ENCODE results near the gene CHCHD2.
"Not testable (repeated sequence)": the region's sequence is repeated elsewhere in the genome, so short reads cannot be mapped to it uniquely, and the experiment has no call there.

Gene CHCHD2

GRCh38 chr7:56099653-56100052, 6.6 kb downstream of the CHCHD2 start:
- Histone ChIP-seq H3K4me3 (no peak overlapping the region), H3K36me3 (peaks cover 49 to 78% (median 54%) of the 10 kb centered on the region in 3 donors), H3K27me3 (no peaks in the 10 kb centered on the region), H3K27ac (no peak overlapping the region), H3K9me3 (no peaks in the 10 kb centered on the region), H3K4me1 (peaks cover 0 to 18% (median 13%) of the 10 kb centered on the region in 4 donors)
- TF ChIP-seq, protein P1, sequence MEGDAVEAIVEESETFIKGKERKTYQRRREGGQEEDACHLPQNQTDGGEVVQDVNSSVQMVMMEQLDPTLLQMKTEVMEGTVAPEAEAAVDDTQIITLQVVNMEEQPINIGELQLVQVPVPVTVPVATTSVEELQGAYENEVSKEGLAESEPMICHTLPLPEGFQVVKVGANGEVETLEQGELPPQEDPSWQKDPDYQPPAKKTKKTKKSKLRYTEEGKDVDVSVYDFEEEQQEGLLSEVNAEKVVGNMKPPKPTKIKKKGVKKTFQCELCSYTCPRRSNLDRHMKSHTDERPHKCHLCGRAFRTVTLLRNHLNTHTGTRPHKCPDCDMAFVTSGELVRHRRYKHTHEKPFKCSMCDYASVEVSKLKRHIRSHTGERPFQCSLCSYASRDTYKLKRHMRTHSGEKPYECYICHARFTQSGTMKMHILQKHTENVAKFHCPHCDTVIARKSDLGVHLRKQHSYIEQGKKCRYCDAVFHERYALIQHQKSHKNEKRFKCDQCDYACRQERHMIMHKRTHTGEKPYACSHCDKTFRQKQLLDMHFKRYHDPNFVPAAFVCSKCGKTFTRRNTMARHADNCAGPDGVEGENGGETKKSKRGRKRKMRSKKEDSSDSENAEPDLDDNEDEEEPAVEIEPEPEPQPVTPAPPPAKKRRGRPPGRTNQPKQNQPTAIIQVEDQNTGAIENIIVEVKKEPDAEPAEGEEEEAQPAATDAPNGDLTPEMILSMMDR (IDR thresholded peaks at IDR 0.05) = no peak
- intact Hi-C loops (cut with DNase I; ENCODE audit: low total_unique reads) = no loop called here
- DNase-seq = no peak

DNA sequence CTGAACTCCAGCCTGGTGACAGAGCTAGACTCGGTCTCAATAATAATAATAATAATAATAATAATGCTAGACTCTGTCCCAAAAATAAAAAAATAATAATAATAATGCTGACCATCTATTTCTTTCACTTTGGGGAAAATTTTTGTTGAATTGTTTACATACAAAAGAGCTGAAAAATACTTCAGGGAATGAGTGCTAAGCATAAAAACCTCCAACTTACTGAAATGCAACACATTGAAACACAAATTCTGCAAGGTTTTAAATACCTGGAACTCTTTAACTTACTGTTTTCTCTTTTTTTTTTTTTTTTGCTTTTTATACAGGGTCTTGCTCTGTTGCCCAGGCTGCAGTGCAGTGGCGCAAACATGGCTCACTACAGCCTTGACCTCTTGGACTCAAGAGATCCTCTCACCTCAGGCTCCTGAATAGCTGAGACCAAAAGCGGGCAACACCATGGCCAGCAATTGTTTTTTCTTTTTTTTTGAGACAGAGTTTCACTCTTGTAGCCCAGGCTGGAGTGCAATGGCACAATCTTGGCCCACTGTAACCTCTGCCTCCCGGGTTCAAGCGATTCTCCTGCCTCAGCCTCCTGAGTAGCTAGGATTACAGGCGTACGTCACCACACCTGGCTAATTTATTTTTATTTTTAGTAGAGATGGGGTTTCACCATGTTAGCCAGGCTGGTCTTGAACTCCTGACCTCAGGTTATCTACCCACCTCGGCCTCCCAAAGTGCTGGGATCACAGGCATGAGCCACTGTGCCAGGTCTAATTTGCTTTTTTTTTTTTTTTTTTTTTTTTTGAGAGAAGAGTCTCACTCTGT, 7.9 kb downstream of the CHCHD2 start:
- H3K27ac ChIP-seq; DNase-seq; intact Hi-C loops (cut with DNase I; ENCODE audit: low total_unique reads); H3K27me3 ChIP-seq; H3K9me3 ChIP-seq; H3K4me3 ChIP-seq: not testable (repeated sequence)
- peaks cover 0 to 11% (median 10%) of the 10 kb centered on the region in 4 donors for H3K4me1 ChIP-seq
- H3K36me3 ChIP-seq = peaks cover 40 to 66% (median 44%) of the 10 kb centered on the region in 3 donors

- intact Hi-C loops (cut with DNase I; ENCODE audit: low total_unique reads) = no loop called here
- Histone ChIP-seq H3K4me1 (peaks cover 0 to 17% (median 14%) of the 10 kb centered on the region in 4 donors), H3K36me3 (peaks cover 33 to 59% (median 37%) of the 10 kb centered on the region in 3 donors), H3K4me3 (no peak overlapping the region), H3K27ac (no peak overlapping the region), H3K9me3 (no peaks in the 10 kb centered on the region), H3K27me3 (no peaks in the 10 kb centered on the region)
- TF ChIP-seq, protein P1 (IDR thresholded peaks at IDR 0.05) = no peak
- peak in 1 of 2 donors; percentile 57 for DNase-seq
These were observed 8.6 kb downstream of the CHCHD2 start for GRCh38 chr7:56097700-56098099.

DNA sequence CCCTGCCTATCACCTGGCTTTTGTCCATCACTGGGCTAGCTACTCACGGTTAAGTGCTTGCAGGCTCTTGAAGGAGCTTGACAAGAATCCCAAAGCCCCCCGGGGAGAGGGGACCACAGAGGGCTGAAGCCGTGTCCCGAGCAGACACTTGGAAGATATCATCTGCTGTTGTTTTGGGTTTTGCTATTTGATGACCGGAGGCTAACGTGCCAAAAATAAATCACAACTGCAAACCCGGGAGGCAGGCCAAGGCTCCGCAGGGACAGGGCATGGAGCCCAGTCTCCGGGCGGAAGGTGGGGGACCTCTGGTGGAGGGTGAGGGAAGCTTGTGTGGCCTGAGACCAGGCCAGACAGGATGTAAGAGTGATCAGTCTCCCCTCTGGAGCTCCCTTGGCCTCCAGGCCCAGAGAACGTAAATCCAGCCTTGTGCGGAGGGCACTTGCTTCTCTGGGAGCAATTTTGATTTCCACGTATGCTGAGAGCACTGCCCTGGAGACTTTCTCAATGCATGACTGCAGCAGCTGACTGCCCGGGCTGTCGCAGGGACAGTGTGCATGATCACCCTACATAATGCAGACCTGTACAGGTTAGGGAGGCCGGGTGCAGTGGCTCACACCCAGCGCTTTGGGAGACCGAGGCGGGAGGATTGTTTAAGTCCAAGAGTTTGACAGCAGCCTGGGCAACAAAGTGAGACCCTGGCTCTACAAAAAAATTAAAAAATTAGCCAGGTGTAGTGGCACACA, 13.3 kb downstream of the CHCHD2 start, which contains the start of gene PHKG1:
Gene PHKG1, minus strand, starts transcription at position 164 of the 743 bp plus-strand sequence. CDS start 4,011 bp downstream, outside the sequence.
- peaks cover 0 to 39% (median 31%) of the 10 kb centered on the region in 4 donors for H3K4me1 ChIP-seq
- intact Hi-C loops (cut with DNase I; ENCODE audit: low total_unique reads) = no loop called here
- peak; percentile 71 to 93 for DNase-seq
- H3K36me3 ChIP-seq = peaks cover 0 to 28% (median 7%) of the 10 kb centered on the region in 3 donors
- TF ChIP-seq, protein P1 (IDR thresholded peaks at IDR 0.05) = peak; percentile 22 to 70
- peak within 1 kb of the TSS; percentile 38 for H3K4me3 ChIP-seq
- peak within 1 kb of the TSS; percentile 82 for H3K27ac ChIP-seq
- no peaks in the 10 kb centered on the region for H3K27me3 ChIP-seq
- H3K9me3 ChIP-seq = no peaks in the 10 kb centered on the region

- H3K9me3 ChIP-seq; DNase-seq; H3K27me3 ChIP-seq; intact Hi-C loops (cut with DNase I; ENCODE audit: low total_unique reads): not testable (repeated sequence)
- peak overlapping the region; percentile 38 for H3K4me3 ChIP-seq
- peak overlapping the region; percentile 82 for H3K27ac ChIP-seq
- peaks cover 4 to 31% (median 11%) of the 10 kb centered on the region in 3 donors for H3K36me3 ChIP-seq
- H3K4me1 ChIP-seq = peaks cover 0 to 33% (median 25%) of the 10 kb centered on the region in 4 donors
These were observed 13.9 kb downstream of the CHCHD2 start for GRCh38 chr7:56092388-56092787.

- peak overlapping the region; percentile 82 for H3K27ac ChIP-seq
- H3K9me3 ChIP-seq = no peaks in the 10 kb centered on the region
- intact Hi-C loops (cut with DNase I; ENCODE audit: low total_unique reads) = no loop called here
- peak overlapping the region in 1 of 2 donors; percentile 38 for H3K4me3 ChIP-seq
- TF ChIP-seq, protein P1 (IDR thresholded peaks at IDR 0.05) = no peak
- peaks cover 0 to 31% (median 25%) of the 10 kb centered on the region in 4 donors for H3K4me1 ChIP-seq
- peaks cover 9 to 31% (median 16%) of the 10 kb centered on the region in 3 donors for H3K36me3 ChIP-seq
- peak; percentile 66 to 91 for DNase-seq
- H3K27me3 ChIP-seq = no peaks in the 10 kb centered on the region
These were observed 14.7 kb downstream of the CHCHD2 start for GRCh38 chr7:56091591-56091990.
